Measurements from ENCODE around the gene TACC2.

GRCh38 chr10:122172361-122173008 lies 183.5 kb downstream of the TACC2 start:
- TF ChIP-seq CTCF (conservative IDR thresholded peaks at IDR 0.05): no peak
- no peak for TF ChIP-seq ZFX (IDR thresholded peaks at IDR 0.05)
